ENCODE measurements around the gene DPYSL5. TPM values are rescaled to one million over a fixed set of nuclear protein-coding genes. Genes with fewer than 3 reads are reported as not detected.

DPYSL5 gene
- total and polyA plus RNA-seq, 2 of the 8 experiments (the other 6 are each of a cell fraction or from before 2014, with no cell fraction given): 11.9 to 16.4 TPM

- Histone ChIP-seq H3K36me3 (ENCODE audit: control insufficient read depth in 2 of 4, insufficient read depth in 4 of 4, low read length in 3 of 4) (no peaks in the 10 kb centered on the region), H2BK15ac (ENCODE audit: low read length) (no peak overlapping the region), H3K56ac (replicated peaks; ENCODE audit: insufficient read length, low read depth, low read length) (no peak overlapping the region), H4K5ac (ENCODE audit: insufficient read length, low read depth, low read length) (no peak overlapping the region), H2BK120ac (replicated peaks; ENCODE audit: low read depth, low read length) (no peak overlapping the region), H4K91ac (replicated peaks; ENCODE audit: insufficient read length, low read length) (no peak overlapping the region), H3K14ac (ENCODE audit: insufficient read length) (no peak overlapping the region), H3K18ac (ENCODE audit: extremely low read depth, low read length) (no peak overlapping the region), H3K23ac (ENCODE audit: insufficient read length) (no peak overlapping the region), H4K8ac (ENCODE audit: extremely low read depth, insufficient read depth, low read length) (no peak overlapping the region), H4K20me1 (replicated peaks in 1 of 2; ENCODE audit: control insufficient read depth in 1 of 2, insufficient read depth in 2 of 2, low read length in 2 of 2) (no peaks in the 10 kb centered on the region), H2BK20ac (ENCODE audit: low read length) (no peak overlapping the region), H3K27ac (ENCODE audit: low read depth, low read length) (no peak overlapping the region), H2BK5ac (ENCODE audit: low read depth, low read length) (no peak overlapping the region), H3K79me2 (ENCODE audit: control insufficient read depth in 1 of 2, insufficient read depth in 2 of 2, low read length in 2 of 2) (no peaks in the 10 kb centered on the region), H3K79me1 (ENCODE audit: low read depth, low read length) (no peaks in the 10 kb centered on the region), H2AFZ (ENCODE audit: low read length) (no peak overlapping the region), H3K23me2 (ENCODE audit: low read depth, low read length) (peaks cover 3% of the 10 kb centered on the region; the same call in 1 of the 2 replicates), H3K4me3 (ENCODE audit: extremely low read depth in 1 of 4, insufficient read depth in 2 of 4, low read depth in 3 of 4, low read length in 4 of 4) (no peak overlapping the region), H3K9ac (replicated peaks in 1 of 4; ENCODE audit: extremely low read depth in 1 of 4, low read depth in 3 of 4, low read length in 3 of 4) (no peak overlapping the region), H2AK5ac (ENCODE audit: low read depth, low read length) (no peak overlapping the region), H3K27me3 (replicated peaks in 1 of 4; ENCODE audit: control insufficient read depth in 3 of 4, extremely low read depth in 1 of 4, insufficient read depth in 3 of 4, low read length in 3 of 4) (peaks cover 3 to 25% (median 15%) of the 10 kb centered on the region in 4 experiments), H2BK12ac (ENCODE audit: low read depth, low read length) (no peak overlapping the region), H3K4me1 (replicated peaks in 1 of 4; ENCODE audit: control insufficient read depth in 3 of 4, insufficient read depth in 4 of 4, low read length in 3 of 4) (peaks cover 0 to 9% (median 2%) of the 10 kb centered on the region in 4 experiments; a peak in 4 of 7 replicates), H3K9me3 (ENCODE audit: insufficient read depth in 2 of 2, low read depth in 1 of 2, low read length in 1 of 2) (no peaks in the 10 kb centered on the region), H3K4me2 (ENCODE audit: insufficient read depth in 1 of 2, low read depth in 2 of 2, low read length in 2 of 2) (no peak overlapping the region), H3K4ac (replicated peaks; ENCODE audit: insufficient read length, low read depth, low read length) (no peak overlapping the region)
- CTCF ChIA-PET (ENCODE audit: partially characterized antibody): interaction anchor here (0.7 to 14.4 kb wide), 11 partner anchors 8 to 315 kb away, joined by 3 to 235 read pairs (median 5); no protein-coding TSS in a partner anchor
- 66% methylated on average over 4 of the region's 4 CpGs; no CpG with 5 or more reads in 1 of the 2 experiments for WGBS, 2 experiments (ENCODE audit: extremely low coverage in 1 of 2, insufficient coverage in 1 of 2, insufficient read length in 1 of 2, insufficient replicate concordance in 2 of 2, low coverage in 1 of 2, low lambda C conversion rate in 2 of 2, missing lambda C conversion rate in 1 of 2)
- FAIRE-seq: no peak
- POLR2A ChIA-PET (ENCODE audit: partially characterized antibody): no interaction called here
- DNase-seq (ENCODE audit: low read depth in 1 of 2, low spot score in 2 of 2): no peak
- TF ChIP-seq RBBP5 (IDR thresholded peaks at IDR 0.05; ENCODE audit: borderline replicate concordance, low read depth, low read length): no peak
- TF ChIP-seq POLR2A (IDR thresholded peaks at IDR 0.05; ENCODE audit: control extremely low read depth in 1 of 2, low read depth in 2 of 2, low read length in 2 of 2): no peak
- TF ChIP-seq SUZ12 (IDR thresholded peaks at IDR 0.05; ENCODE audit: low read length): no peak
- TF ChIP-seq, protein P1, sequence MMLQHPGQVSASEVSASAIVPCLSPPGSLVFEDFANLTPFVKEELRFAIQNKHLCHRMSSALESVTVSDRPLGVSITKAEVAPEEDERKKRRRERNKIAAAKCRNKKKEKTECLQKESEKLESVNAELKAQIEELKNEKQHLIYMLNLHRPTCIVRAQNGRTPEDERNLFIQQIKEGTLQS (IDR thresholded peaks at IDR 0.05; ENCODE audit: insufficient read depth, low read depth, low read length): no peak
- TF ChIP-seq CEBPB (IDR thresholded peaks at IDR 0.05; ENCODE audit: low read depth, low read length): no peak
- TF ChIP-seq CHD1 (IDR thresholded peaks at IDR 0.05; ENCODE audit: low read depth, low read length): no peak
- no peak for TF ChIP-seq KDM1A (IDR thresholded peaks at IDR 0.05; ENCODE audit: borderline replicate concordance, low read length)
- TF ChIP-seq RAD21 (IDR thresholded peaks at IDR 0.05 in 1 of 2, conservative IDR thresholded peaks at IDR 0.05 in 1 of 2; ENCODE audit: low read depth in 2 of 2, low read length in 2 of 2): no peak
- no peak for TF ChIP-seq KDM4A (IDR thresholded peaks at IDR 0.05; ENCODE audit: low read depth, low read length, severe bottlenecking)
- no peak for TF ChIP-seq CBX8 (IDR thresholded peaks at IDR 0.05; ENCODE audit: borderline replicate concordance, low read depth, low read length)
- TF ChIP-seq SIN3A (conservative IDR thresholded peaks at IDR 0.05 in 1 of 2, IDR thresholded peaks at IDR 0.05 in 1 of 2; ENCODE audit: low read depth in 1 of 2, low read length in 2 of 2): no peak
- no peak for TF ChIP-seq PHF8 (conservative IDR thresholded peaks at IDR 0.05; ENCODE audit: low read depth, low read length)
- TF ChIP-seq RNF2 (IDR thresholded peaks at IDR 0.05; ENCODE audit: borderline replicate concordance, low read depth, low read length, missing control alignments, poor library complexity, severe bottlenecking): no peak
Observed at GRCh38 chr2:26843041-26843440, 4.9 kb upstream of the DPYSL5 start.
